GM23338 (cell line): Measurements from ENCODE around the gene CATSPERZ. TPM values are rescaled to one million over a fixed set of nuclear protein-coding genes. Genes with fewer than 3 reads are reported as not detected.
A peak's percentile ranks its signal among the peaks of the same experiment; 100 is the strongest.

Source experiments
- ATAC-seq: fragments of 200-7000 bp; cut with Tn5 transposase; 3 replicates; pipeline ENCODE4 v1.9.1; 2020
- DNase-seq: peaks from one replicate; pipeline ENCODE4 v3.0.0-alpha.2; 2015; ENCODE audit warnings: low spot score
- H2AFZ ChIP-seq: fragments of 200-600 bp; sonication (generic); 2 replicates; pipeline ENCODE4 v1.8.0; 2016; ENCODE audit warnings: antibody characterized with exemption, mild to moderate bottlenecking, moderate library complexity
- H3F3A ChIP-seq: fragments of 200-600 bp; sonication (generic); replicated peaks from 2 replicates; pipeline ENCODE4 v1.8.0; 2017; ENCODE audit warnings: antibody characterized with exemption, mixed run types, low read depth
- H3K27ac ChIP-seq: fragments of 200-600 bp; sonication (generic); 2 replicates; pipeline ENCODE4 v1.6.1; 2016; ENCODE audit warnings: low read depth
- H3K27me3 ChIP-seq: fragments of 200-600 bp; sonication (generic); 2 replicates; pipeline ENCODE4 v1.8.0; 2016; ENCODE audit warnings: mild to moderate bottlenecking, mixed run types, moderate library complexity; ENCODE audit not compliant: insufficient read depth
- H3K36me3 ChIP-seq: fragments of 200-600 bp; sonication (generic); 2 replicates; pipeline ENCODE4 v1.8.0; 2016; ENCODE audit warnings: mild to moderate bottlenecking; ENCODE audit not compliant: insufficient read depth
- H3K4me1 ChIP-seq: fragments of 200-600 bp; sonication (generic); 2 replicates; pipeline ENCODE4 v1.8.0; 2016; ENCODE audit warnings: mild to moderate bottlenecking, moderate library complexity; ENCODE audit not compliant: insufficient read depth
- H3K4me2 ChIP-seq: fragments of 200-600 bp; sonication (generic); 2 replicates; pipeline ENCODE4 v1.7.1; 2017; ENCODE audit warnings: mixed run types
- H3K4me3 ChIP-seq: fragments of 200-600 bp; sonication (generic); 2 replicates; pipeline ENCODE4 v1.6.1; 2016; ENCODE audit warnings: mixed run types
- H3K79me2 ChIP-seq: fragments of 200-600 bp; sonication (generic); replicated peaks from 2 replicates; pipeline ENCODE4 v1.8.0; 2017; ENCODE audit warnings: mild to moderate bottlenecking; ENCODE audit not compliant: insufficient read depth
- H3K9me2 ChIP-seq: fragments of 200-600 bp; sonication (generic); 2 replicates; pipeline ENCODE4 v1.8.0; 2017; ENCODE audit not compliant: insufficient read depth
- H4K20me1 ChIP-seq: fragments of 200-600 bp; sonication (generic); replicated peaks from 2 replicates; pipeline ENCODE4 v1.8.0; 2017; ENCODE audit warnings: mild to moderate bottlenecking; ENCODE audit not compliant: insufficient read depth
- H3K27ac Mint-ChIP-seq: 2 replicates; pipeline ENCODE4 v1.8.0; 2020; ENCODE audit warnings: inconsistent platforms, mild to moderate bottlenecking, moderate library complexity, mixed read lengths
- H3K27me3 Mint-ChIP-seq: 3 replicates; pipeline ENCODE4 v1.8.0; 2022; ENCODE audit warnings: low read depth, mild to moderate bottlenecking, moderate library complexity, mixed read lengths, inconsistent platforms; ENCODE audit not compliant: insufficient read depth, poor library complexity
- H3K36me3 Mint-ChIP-seq: 3 replicates; pipeline ENCODE4 v1.8.0; 2021; ENCODE audit warnings: low read depth, mild to moderate bottlenecking, inconsistent platforms, moderate library complexity, mixed read lengths
- H3K4me1 Mint-ChIP-seq: 3 replicates; pipeline ENCODE4 v1.8.0; 2020; ENCODE audit warnings: mild to moderate bottlenecking, inconsistent platforms, mixed read lengths
- H3K4me3 Mint-ChIP-seq: 3 replicates; pipeline ENCODE4 v1.8.0; 2021; ENCODE audit warnings: moderate library complexity, mild to moderate bottlenecking, inconsistent platforms, mixed read lengths
- H3K9me3 Mint-ChIP-seq: 3 replicates; pipeline ENCODE4 v1.8.0; 2020; ENCODE audit warnings: moderate library complexity, mild to moderate bottlenecking, inconsistent platforms, mixed read lengths
- CREB1 ChIP-seq: fragments of 250-450 bp; sonication (Bioruptor Pico); IDR thresholded peaks from 2 replicates; pipeline ENCODE4 v1.5.0; 2020; ENCODE audit warnings: low read depth, mild to moderate bottlenecking, moderate library complexity
- EZH2phosphoT487 ChIP-seq: fragments of 200-600 bp; sonication (generic); IDR thresholded peaks from one replicate; pipeline ENCODE4 v1.8.1; 2018; ENCODE audit warnings: antibody characterized with exemption; ENCODE audit not compliant: unreplicated experiment
- NANOG ChIP-seq: IDR thresholded peaks from 2 replicates; pipeline ENCODE4 v1.6.1; 2016; ENCODE audit warnings: antibody characterized with exemption, borderline replicate concordance
- POLR2AphosphoS5 ChIP-seq: IDR thresholded peaks from 2 replicates; pipeline ENCODE4 v1.6.1; 2016; ENCODE audit warnings: antibody characterized with exemption, low read depth
- ZNF114 ChIP-seq: fragments of 250-450 bp; sonication (Bioruptor Pico); IDR thresholded peaks from 2 replicates; pipeline ENCODE4 v1.5.0; 2020; ENCODE audit warnings: mild to moderate bottlenecking, moderate library complexity
- ZNF331 ChIP-seq: fragments of 250-450 bp; sonication (Bioruptor Pico); IDR thresholded peaks from 2 replicates; pipeline ENCODE4 v1.5.0; 2020; ENCODE audit warnings: low read depth, mild to moderate bottlenecking, moderate library complexity
- ZNF462 ChIP-seq: fragments of 250-450 bp; sonication (Bioruptor Pico); IDR thresholded peaks from 2 replicates; pipeline ENCODE4 v1.5.0; 2020; ENCODE audit warnings: mild to moderate bottlenecking, moderate library complexity
- polyA plus RNA-seq: library from polyadenylated mRNA; unstranded; fragments of >200 nt; fragmentation: Nextera tagmentation; extraction: Ambion mirVana; gene quantifications from 2 replicates; pipeline ENCODE4 v1.2.1, GENCODE V29; 2016
- total RNA-seq: library from RNA; depleted of rRNA; stranded (reverse); fragments of >200 nt; shearing (Covaris generic); gene quantifications from 2 replicates; pipeline ENCODE4 v1.2.3, GENCODE V29; 2014
- TF ChIP-seq, protein P1 (sequence below), 2 experiments: fragments of 200-600 bp in 1 of 2; sonication (generic) in 1 of 2; conservative IDR thresholded peaks; 2 replicates each; pipeline versions ENCODE4 v1.5.1 to v1.6.1; 2016 to 2017; ENCODE audit warnings: antibody characterized with exemption in 2 of 2, low read depth in 2 of 2, mild to moderate bottlenecking in 2 of 2, moderate library complexity in 1 of 2
- TF ChIP-seq, protein P2 (sequence below): IDR thresholded peaks from 2 replicates; pipeline ENCODE4 v1.6.1; 2016; ENCODE audit warnings: antibody characterized with exemption

CATSPERZ gene
- total and polyA plus RNA-seq, 2 experiments from 2014 or later: 0.99 TPM; not detected in 1

GRCh38 chr11:64316672-64317324 is 16.6 kb downstream of the CATSPERZ start:
- H3F3A ChIP-seq: peaks cover 17% of the 10 kb centered on the region; the same call in 1 of the 2 replicates
- peak overlapping the region; percentile 82 for H3K4me3 ChIP-seq
- Mint-ChIP-seq H3K4me3 (peak overlapping the region; percentile 98), H3K4me1 (peaks cover 17% of the 10 kb centered on the region), H3K9me3 (no peaks in the 10 kb centered on the region; the same call in 1 of the 3 replicates), H3K27me3 (peaks cover 34% of the 10 kb centered on the region), H3K27ac (peak overlapping the region; percentile 100), H3K36me3 (peaks cover 53% of the 10 kb centered on the region)
- peak overlapping the region; percentile 93 for H3K27ac ChIP-seq
- H3K36me3 ChIP-seq: peaks cover 3% of the 10 kb centered on the region; the same call in 1 of the 2 replicates
- peaks cover 19% of the 10 kb centered on the region for H3K79me2 ChIP-seq
- H3K4me1 ChIP-seq: peaks cover 12% of the 10 kb centered on the region
- H2AFZ ChIP-seq: 0 out of 2 replicates have a peak overlapping the region, but pooled peaks have one; percentile 4
- no peaks in the 10 kb centered on the region for H3K9me2 ChIP-seq
- H3K27me3 ChIP-seq: no peaks in the 10 kb centered on the region
- H3K4me2 ChIP-seq: peak overlapping the region; percentile 74
- DNase-seq (peak; percentile 76), ATAC-seq (peak; percentile 27)
- TF ChIP-seq, protein P1, sequence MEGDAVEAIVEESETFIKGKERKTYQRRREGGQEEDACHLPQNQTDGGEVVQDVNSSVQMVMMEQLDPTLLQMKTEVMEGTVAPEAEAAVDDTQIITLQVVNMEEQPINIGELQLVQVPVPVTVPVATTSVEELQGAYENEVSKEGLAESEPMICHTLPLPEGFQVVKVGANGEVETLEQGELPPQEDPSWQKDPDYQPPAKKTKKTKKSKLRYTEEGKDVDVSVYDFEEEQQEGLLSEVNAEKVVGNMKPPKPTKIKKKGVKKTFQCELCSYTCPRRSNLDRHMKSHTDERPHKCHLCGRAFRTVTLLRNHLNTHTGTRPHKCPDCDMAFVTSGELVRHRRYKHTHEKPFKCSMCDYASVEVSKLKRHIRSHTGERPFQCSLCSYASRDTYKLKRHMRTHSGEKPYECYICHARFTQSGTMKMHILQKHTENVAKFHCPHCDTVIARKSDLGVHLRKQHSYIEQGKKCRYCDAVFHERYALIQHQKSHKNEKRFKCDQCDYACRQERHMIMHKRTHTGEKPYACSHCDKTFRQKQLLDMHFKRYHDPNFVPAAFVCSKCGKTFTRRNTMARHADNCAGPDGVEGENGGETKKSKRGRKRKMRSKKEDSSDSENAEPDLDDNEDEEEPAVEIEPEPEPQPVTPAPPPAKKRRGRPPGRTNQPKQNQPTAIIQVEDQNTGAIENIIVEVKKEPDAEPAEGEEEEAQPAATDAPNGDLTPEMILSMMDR (conservative IDR thresholded peaks at IDR 0.05; ENCODE audit: low read depth in 2 of 2): peak; percentile 18 to 28; a peak in 3 of 4 replicates
- TF ChIP-seq EZH2phosphoT487: no peak
- H4K20me1 ChIP-seq: no peaks in the 10 kb centered on the region; the same call in 1 of the 2 replicates

DNA sequence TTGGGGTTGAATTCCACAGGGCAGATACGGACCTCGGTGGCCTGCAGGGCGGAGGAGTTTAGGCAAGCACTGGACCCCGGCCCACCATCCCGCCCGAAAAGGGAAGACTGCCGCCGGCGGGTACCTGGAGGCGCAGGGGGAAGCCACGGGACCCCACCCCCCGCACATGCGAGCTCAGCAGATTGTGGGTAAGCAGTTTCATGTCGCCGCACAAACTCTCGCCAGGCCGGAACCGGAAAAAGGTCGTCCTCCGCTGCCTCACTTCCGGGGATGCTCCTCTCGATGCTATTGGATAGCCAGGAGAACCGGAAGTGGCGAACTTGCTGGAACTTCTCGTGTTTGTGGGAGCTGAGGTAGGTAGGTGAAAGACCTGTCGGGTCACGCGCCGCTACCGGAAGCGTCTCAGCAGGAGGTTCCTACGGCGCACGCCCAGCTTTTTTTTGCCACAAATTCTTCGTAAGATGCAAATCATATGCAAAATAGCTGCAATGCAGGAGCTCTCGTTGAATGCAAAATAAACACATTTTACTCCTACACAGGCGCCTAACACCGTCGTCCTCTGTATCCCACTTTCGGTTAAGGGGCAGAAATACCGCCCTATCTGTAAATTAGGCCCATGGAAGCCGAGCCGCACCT is 17.3 kb downstream of the CATSPERZ start, which contains the start of gene TRMT112:
Gene TRMT112 (minus strand): TSS at position 235 of the 636 bp plus-strand sequence. CDS start 33 bp downstream, at position 202.
- Mint-ChIP-seq H3K9me3 (no peaks in the 10 kb centered on the region; the same call in 1 of the 3 replicates), H3K4me3 (peak within 1 kb of the TSS; percentile 98), H3K36me3 (peaks cover 55% of the 10 kb centered on the region), H3K27me3 (peaks cover 31% of the 10 kb centered on the region), H3K4me1 (peaks cover 19% of the 10 kb centered on the region), H3K27ac (peak within 1 kb of the TSS; percentile 100)
- peak within 1 kb of the TSS; percentile 87 for H2AFZ ChIP-seq
- H4K20me1 ChIP-seq: no peaks in the 10 kb centered on the region; the same call in 1 of the 2 replicates
- peaks cover 18% of the 10 kb centered on the region for H3K79me2 ChIP-seq
- peak within 1 kb of the TSS; percentile 74 for H3K4me2 ChIP-seq
- TF ChIP-seq ZNF331 (CRISPR knock-in tag) (no peak), ZNF114 (CRISPR knock-in tag) (no peak), CREB1 (CRISPR knock-in tag) (peak; percentile 78; the same call in 1 of the 2 replicates), NANOG (no peak), ZNF462 (CRISPR knock-in tag) (no peak), POLR2AphosphoS5 (peak; percentile 85)
- TF ChIP-seq, protein P2, sequence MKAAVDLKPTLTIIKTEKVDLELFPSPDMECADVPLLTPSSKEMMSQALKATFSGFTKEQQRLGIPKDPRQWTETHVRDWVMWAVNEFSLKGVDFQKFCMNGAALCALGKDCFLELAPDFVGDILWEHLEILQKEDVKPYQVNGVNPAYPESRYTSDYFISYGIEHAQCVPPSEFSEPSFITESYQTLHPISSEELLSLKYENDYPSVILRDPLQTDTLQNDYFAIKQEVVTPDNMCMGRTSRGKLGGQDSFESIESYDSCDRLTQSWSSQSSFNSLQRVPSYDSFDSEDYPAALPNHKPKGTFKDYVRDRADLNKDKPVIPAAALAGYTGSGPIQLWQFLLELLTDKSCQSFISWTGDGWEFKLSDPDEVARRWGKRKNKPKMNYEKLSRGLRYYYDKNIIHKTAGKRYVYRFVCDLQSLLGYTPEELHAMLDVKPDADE: peak; percentile 84
- peaks cover 17% of the 10 kb centered on the region; the same call in 1 of the 2 replicates for H3F3A ChIP-seq
- no peaks in the 10 kb centered on the region for H3K27me3 ChIP-seq
- ATAC-seq (peak; percentile 82), DNase-seq (peak; percentile 98)
- peaks cover 12% of the 10 kb centered on the region for H3K4me1 ChIP-seq
- H3K36me3 ChIP-seq: peaks cover 3% of the 10 kb centered on the region; the same call in 1 of the 2 replicates
- H3K27ac ChIP-seq: peak within 1 kb of the TSS; percentile 93
- peak within 1 kb of the TSS; percentile 82 for H3K4me3 ChIP-seq
- H3K9me2 ChIP-seq: no peaks in the 10 kb centered on the region
